A673 (cell line): ENCODE results near the gene RIPOR3. TPM values are rescaled to one million over a fixed set of nuclear protein-coding genes. Genes with fewer than 3 reads are reported as not detected.

Source experiments
- Bru-seq: library from RNA; stranded (reverse); fragments of 400-500 nt; gene quantifications from one replicate; lab custom pipeline; 2021; lab: Mats Ljungman, UMichigan
- BruChase-seq, 2 experiments: library from RNA; stranded (reverse); fragments of 400-500 nt; gene quantifications; one replicate each; lab custom pipeline; 2021; lab: Mats Ljungman, UMichigan
- BruUV-seq: library from RNA; stranded (reverse); fragments of 400-500 nt; replicated peaks from 2 replicates; lab custom pipeline; 2021; lab: Mats Ljungman, UMichigan
- CTCF ChIA-PET: fragments of 300-600 bp; sonication (Branson Sonifier 250); formaldehyde crosslinking; loops from one replicate; lab custom pipeline; 2022; ENCODE audit warnings: antibody characterized with exemption; lab: Charles Lee
- POLR2A ChIA-PET: fragments of 300-600 bp; sonication (Branson Sonifier 250); formaldehyde crosslinking; loops from one replicate; lab custom pipeline; 2022; ENCODE audit warnings: antibody characterized with exemption; ENCODE audit not compliant: low non-redundant PET; lab: Charles Lee
- DNase-seq: peaks from one replicate; pipeline ENCODE4 v3.0.0-alpha.2; 2015; ENCODE audit warnings: low spot score
- H3K27ac ChIP-seq: fragments of 200-600 bp; sonication (generic); 2 replicates; pipeline ENCODE4 v1.5.1; 2016; ENCODE audit warnings: mixed run types, low read depth, mild to moderate bottlenecking, mixed read lengths, antibody characterized with exemption, low read length; ENCODE audit not compliant: poor library complexity, severe bottlenecking
- H3K27me3 ChIP-seq: fragments of 200-600 bp; sonication (generic); replicated peaks from 2 replicates; pipeline ENCODE4 v1.6.1; 2017; ENCODE audit warnings: mixed run types, low read depth, mild to moderate bottlenecking, mixed read lengths, antibody characterized with exemption, low read length; ENCODE audit not compliant: insufficient read depth, poor library complexity
- H3K36me3 ChIP-seq: fragments of 200-600 bp; sonication (generic); 2 replicates; pipeline ENCODE4 v1.6.1; 2016; ENCODE audit warnings: mixed run types, mild to moderate bottlenecking, mixed read lengths, antibody characterized with exemption, low read length; ENCODE audit not compliant: insufficient read depth, poor library complexity, severe bottlenecking
- H3K4me1 ChIP-seq: fragments of 200-600 bp; sonication (generic); 2 replicates; pipeline ENCODE4 v1.6.1; 2017; ENCODE audit warnings: mixed run types, mild to moderate bottlenecking, mixed read lengths, antibody characterized with exemption, low read length; ENCODE audit not compliant: insufficient read depth, poor library complexity, severe bottlenecking
- H3K4me3 ChIP-seq: fragments of 200-600 bp; sonication (generic); 2 replicates; pipeline ENCODE4 v1.5.1; 2016; ENCODE audit warnings: low read depth, mixed run types, mild to moderate bottlenecking, mixed read lengths, low read length; ENCODE audit not compliant: poor library complexity, severe bottlenecking
- H3K9me3 ChIP-seq: fragments of 200-600 bp; sonication (generic); 2 replicates; pipeline ENCODE4 v1.6.1; 2016; ENCODE audit warnings: mixed run types, low read depth, mild to moderate bottlenecking, mixed read lengths, antibody characterized with exemption, low read length; ENCODE audit not compliant: poor library complexity, severe bottlenecking
- EZH2 ChIP-seq: fragments of 200-600 bp; sonication (generic); IDR thresholded peaks from 2 replicates; pipeline ENCODE4 v1.6.1; 2017; ENCODE audit warnings: borderline replicate concordance, low read depth, mild to moderate bottlenecking, mixed read lengths, antibody characterized with exemption, low read length; ENCODE audit not compliant: poor library complexity, severe bottlenecking
- intact Hi-C: fragments of 100-400 bp; cut with micrococcal nuclease; formaldehyde crosslinking; loops from one replicate; pipeline ENCODE4 v1.10.0; 2022; ENCODE audit not compliant: unreplicated experiment
- long read RNA-seq: library from polyadenylated mRNA; stranded (forward); transcript quantifications from one replicate; pipeline ENCODE4 v2.0.0, GENCODE V29; 2022
- total RNA-seq: library from RNA; stranded (reverse); gene quantifications from 2 replicates; pipeline ENCODE4 v1.2.3, GENCODE V29; 2021
- TF ChIP-seq, protein P1 (sequence below): fragments of 300-800, 200-600 bp; sonication (generic); conservative IDR thresholded peaks from 2 replicates; pipeline ENCODE4 v1.5.1; 2017; ENCODE audit warnings: low read depth, mild to moderate bottlenecking, antibody characterized with exemption, low read length, moderate library complexity, mixed read lengths

RIPOR3 gene, protein sequence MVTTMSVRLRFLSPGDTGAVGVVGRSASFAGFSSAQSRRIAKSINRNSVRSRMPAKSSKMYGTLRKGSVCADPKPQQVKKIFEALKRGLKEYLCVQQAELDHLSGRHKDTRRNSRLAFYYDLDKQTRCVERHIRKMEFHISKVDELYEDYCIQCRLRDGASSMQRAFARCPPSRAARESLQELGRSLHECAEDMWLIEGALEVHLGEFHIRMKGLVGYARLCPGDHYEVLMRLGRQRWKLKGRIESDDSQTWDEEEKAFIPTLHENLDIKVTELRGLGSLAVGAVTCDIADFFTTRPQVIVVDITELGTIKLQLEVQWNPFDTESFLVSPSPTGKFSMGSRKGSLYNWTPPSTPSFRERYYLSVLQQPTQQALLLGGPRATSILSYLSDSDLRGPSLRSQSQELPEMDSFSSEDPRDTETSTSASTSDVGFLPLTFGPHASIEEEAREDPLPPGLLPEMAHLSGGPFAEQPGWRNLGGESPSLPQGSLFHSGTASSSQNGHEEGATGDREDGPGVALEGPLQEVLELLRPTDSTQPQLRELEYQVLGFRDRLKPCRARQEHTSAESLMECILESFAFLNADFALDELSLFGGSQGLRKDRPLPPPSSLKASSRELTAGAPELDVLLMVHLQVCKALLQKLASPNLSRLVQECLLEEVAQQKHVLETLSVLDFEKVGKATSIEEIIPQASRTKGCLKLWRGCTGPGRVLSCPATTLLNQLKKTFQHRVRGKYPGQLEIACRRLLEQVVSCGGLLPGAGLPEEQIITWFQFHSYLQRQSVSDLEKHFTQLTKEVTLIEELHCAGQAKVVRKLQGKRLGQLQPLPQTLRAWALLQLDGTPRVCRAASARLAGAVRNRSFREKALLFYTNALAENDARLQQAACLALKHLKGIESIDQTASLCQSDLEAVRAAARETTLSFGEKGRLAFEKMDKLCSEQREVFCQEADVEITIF
- total RNA-seq = 19.1 and 21.6 TPM in 2 replicates
- percentile 60 among the genes with signal in this experiment for Bru-seq, nascent RNA
- BruChase-seq, experiment 1, labeled RNA remaining after a 2-hour chase = percentile 54 among the genes with signal in this experiment
- BruChase-seq, experiment 2, labeled RNA remaining after a 6-hour chase = percentile 63 among the genes with signal in this experiment
- long read RNA-seq, full-length matches to known transcripts = 9 of 34 reads
- long read RNA-seq, partial matches to known transcripts = 9 of 34 reads
- long read RNA-seq, other reads (novel, unspliced or antisense) = 16 of 34 reads

DNA sequence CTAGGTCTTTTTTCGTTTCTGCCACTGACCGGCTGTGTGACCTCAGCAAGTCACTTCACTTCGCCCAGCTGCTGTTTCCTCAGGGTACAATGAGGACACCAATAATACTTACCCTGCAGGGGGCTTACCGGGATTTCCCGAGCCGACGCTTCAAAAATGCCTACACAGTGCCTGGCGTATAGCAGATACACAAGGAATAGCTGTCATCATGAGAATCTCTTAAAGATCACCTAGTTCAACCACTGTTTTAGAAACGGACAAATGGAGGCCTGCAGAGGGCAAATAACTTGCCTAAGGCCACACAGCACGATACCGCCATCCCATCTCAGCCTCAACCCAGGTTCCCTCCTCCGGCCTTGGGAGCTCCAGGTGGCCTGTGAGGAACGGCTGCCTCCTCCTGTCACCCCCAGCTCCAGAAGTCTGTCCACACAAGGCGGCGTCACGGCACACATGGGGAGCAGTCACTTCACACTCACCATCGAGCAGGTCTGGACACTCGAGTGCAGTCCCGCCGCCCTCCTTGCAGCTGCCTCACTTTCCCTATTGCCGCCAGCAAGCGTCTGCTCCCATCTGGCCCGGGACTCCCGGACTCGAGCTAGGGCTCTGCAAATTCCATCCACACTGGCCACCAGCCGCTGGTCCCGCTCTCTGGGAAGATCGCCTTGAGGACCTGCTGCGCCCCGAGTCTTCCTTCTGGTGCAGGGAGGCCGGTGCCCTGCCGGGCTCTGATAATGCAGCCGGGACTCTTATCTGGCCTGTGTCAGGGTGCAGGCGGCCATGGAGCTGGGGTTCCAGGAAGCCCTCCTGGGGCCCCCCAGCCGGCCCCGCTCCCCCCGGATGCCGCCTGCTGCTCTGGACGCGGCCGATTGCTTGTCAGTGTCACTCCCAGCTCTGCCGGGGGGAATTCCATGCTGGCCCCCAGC is at the start of gene RIPOR3:
TSS of gene RIPOR3 (minus strand) at position 893 of the 923 bp plus-strand sequence. CDS start at position 479, 414 bp downstream.
- POLR2A ChIA-PET = no interaction called here
- intact Hi-C loops = loop anchor here (2.0 kb wide), 1 partner anchor 40 kb away; the partner anchor contains the start of gene PARD6B
- Histone ChIP-seq H3K36me3 (no peaks in the 10 kb centered on the region), H3K4me3 (peak within 1 kb of the TSS; percentile 51), H3K27ac (peak within 1 kb of the TSS; percentile 82), H3K9me3 (no peaks in the 10 kb centered on the region), H3K27me3 (no peaks in the 10 kb centered on the region), H3K4me1 (peaks cover 40% of the 10 kb centered on the region)
- TF ChIP-seq EZH2 = no peak
- TF ChIP-seq, protein P1, sequence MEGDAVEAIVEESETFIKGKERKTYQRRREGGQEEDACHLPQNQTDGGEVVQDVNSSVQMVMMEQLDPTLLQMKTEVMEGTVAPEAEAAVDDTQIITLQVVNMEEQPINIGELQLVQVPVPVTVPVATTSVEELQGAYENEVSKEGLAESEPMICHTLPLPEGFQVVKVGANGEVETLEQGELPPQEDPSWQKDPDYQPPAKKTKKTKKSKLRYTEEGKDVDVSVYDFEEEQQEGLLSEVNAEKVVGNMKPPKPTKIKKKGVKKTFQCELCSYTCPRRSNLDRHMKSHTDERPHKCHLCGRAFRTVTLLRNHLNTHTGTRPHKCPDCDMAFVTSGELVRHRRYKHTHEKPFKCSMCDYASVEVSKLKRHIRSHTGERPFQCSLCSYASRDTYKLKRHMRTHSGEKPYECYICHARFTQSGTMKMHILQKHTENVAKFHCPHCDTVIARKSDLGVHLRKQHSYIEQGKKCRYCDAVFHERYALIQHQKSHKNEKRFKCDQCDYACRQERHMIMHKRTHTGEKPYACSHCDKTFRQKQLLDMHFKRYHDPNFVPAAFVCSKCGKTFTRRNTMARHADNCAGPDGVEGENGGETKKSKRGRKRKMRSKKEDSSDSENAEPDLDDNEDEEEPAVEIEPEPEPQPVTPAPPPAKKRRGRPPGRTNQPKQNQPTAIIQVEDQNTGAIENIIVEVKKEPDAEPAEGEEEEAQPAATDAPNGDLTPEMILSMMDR = no peak
- TSS peak; percentile 44 for BruUV-seq
- CTCF ChIA-PET = interaction anchor here (0.6 to 0.8 kb wide), 2 partner anchors 23 to 102 kb away, joined by 5 to 9 read pairs; no protein-coding TSS in a partner anchor
- peak; percentile 65 for DNase-seq

DNA sequence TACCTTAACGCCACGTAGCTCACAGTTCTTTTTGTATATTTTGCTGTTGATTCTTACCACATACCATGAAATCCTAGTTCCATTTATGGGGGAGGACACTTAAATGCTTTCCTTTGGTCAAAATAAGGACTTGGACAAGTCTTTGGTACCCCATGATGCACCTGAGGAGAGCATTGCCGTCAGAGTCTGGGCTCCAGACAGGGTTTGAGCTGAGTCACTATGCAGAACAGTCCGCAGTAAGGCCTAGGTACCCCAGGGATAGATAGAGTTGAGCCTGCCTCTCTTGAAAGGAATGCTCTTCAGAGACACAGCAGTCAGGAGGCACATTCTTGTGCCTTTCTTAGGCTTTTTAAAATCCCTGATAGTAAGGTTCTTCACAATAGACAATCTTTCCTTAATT is 46.0 kb upstream of the RIPOR3 start:
- H3K36me3 ChIP-seq = peaks cover 4% of the 10 kb centered on the region
- BruUV-seq = no TSS peak
- CTCF ChIA-PET = interaction anchor here (1.2 kb wide), 2 partner anchors 12 to 112 kb away, joined by 3 read pairs; no protein-coding TSS in a partner anchor
- no peaks in the 10 kb centered on the region for H3K9me3 ChIP-seq
- H3K27ac ChIP-seq = peak overlapping the region; percentile 57
- TF ChIP-seq EZH2 = no peak
- TF ChIP-seq, protein P1 = no peak
- peaks cover 57% of the 10 kb centered on the region for H3K4me1 ChIP-seq
- POLR2A ChIA-PET = no interaction called here
- H3K27me3 ChIP-seq = no peaks in the 10 kb centered on the region
- intact Hi-C loops = loop anchor here (5.0 kb wide), 1 partner anchor 155 kb away; no protein-coding TSS in a partner anchor
- DNase-seq = no peak
- no peak overlapping the region for H3K4me3 ChIP-seq
